ENCODE results near the gene LRRTM4.

DNA sequence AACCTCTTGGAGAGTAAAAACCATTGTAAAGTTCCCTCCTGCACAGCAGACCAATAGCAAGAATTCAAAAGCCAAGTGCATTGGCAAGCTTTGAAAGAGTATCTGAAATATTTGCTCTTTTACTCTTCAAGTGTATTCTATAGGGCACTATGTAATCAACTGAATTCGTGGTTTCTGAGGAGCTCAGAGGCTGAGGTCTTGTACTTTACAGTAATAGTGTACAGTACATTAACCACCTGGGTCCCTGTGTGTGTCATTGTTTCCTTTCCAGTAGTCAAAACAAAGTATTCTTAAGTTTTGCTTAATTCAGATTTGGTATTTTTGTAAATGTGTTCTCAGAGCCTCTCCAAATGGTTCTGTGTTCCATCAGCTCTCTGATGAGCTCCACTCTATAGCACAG is 769.7 kb downstream of the LRRTM4 start:
- TF ChIP-seq, protein P1, sequence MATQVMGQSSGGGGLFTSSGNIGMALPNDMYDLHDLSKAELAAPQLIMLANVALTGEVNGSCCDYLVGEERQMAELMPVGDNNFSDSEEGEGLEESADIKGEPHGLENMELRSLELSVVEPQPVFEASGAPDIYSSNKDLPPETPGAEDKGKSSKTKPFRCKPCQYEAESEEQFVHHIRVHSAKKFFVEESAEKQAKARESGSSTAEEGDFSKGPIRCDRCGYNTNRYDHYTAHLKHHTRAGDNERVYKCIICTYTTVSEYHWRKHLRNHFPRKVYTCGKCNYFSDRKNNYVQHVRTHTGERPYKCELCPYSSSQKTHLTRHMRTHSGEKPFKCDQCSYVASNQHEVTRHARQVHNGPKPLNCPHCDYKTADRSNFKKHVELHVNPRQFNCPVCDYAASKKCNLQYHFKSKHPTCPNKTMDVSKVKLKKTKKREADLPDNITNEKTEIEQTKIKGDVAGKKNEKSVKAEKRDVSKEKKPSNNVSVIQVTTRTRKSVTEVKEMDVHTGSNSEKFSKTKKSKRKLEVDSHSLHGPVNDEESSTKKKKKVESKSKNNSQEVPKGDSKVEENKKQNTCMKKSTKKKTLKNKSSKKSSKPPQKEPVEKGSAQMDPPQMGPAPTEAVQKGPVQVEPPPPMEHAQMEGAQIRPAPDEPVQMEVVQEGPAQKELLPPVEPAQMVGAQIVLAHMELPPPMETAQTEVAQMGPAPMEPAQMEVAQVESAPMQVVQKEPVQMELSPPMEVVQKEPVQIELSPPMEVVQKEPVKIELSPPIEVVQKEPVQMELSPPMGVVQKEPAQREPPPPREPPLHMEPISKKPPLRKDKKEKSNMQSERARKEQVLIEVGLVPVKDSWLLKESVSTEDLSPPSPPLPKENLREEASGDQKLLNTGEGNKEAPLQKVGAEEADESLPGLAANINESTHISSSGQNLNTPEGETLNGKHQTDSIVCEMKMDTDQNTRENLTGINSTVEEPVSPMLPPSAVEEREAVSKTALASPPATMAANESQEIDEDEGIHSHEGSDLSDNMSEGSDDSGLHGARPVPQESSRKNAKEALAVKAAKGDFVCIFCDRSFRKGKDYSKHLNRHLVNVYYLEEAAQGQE (IDR thresholded peaks at IDR 0.05; ENCODE audit: insufficient read depth in 1 of 2, low read depth in 2 of 2, low read length in 2 of 2), result no peak
- no peak for TF ChIP-seq TAF1 (IDR thresholded peaks at IDR 0.05; ENCODE audit: borderline replicate concordance, insufficient read depth, low read length)
- no peak for TF ChIP-seq POLR2AphosphoS5 (IDR thresholded peaks at IDR 0.05; ENCODE audit: low read depth, low read length)
- no peak for TF ChIP-seq SIN3A (IDR thresholded peaks at IDR 0.05; ENCODE audit: borderline replicate concordance, insufficient read depth, low read length)
- no peak for TF ChIP-seq FOXP2 (optimal IDR thresholded peaks at IDR 0.05; ENCODE audit: borderline replicate concordance, extremely low read depth, extremely low read length, insufficient read depth)
